Activated T-cell treated with anti-CD3 and anti-CD28 coated beads for 4 hours (primary cell): Measurements from ENCODE around the gene TMEM52B.
"Not testable (repeated sequence)": the region's sequence is repeated elsewhere in the genome, so short reads cannot be mapped to it uniquely, and the experiment has no call there.

Experiments used
- DNase-seq: peaks from one replicate; pipeline ENCODE4 v3.0.0-alpha.2; 2020

TMEM52B gene

GRCh38 chr12:10171973-10172728 lies 6.7 kb upstream of the TMEM52B start, which contains the start of gene OLR1:
OLR1 (minus strand) TSS chr12:10172132; CDS start chr12:10172077, 55 bp downstream.
- DNase-seq, result no peak

GRCh38 chr12:10174986-10175614 lies 3.7 kb upstream of the TMEM52B start:
- DNase-seq, result no peak

- DNase-seq, result no peak
Measured at GRCh38 chr12:10175846-10176636, 2.8 kb upstream of the TMEM52B start.

- DNase-seq, result no peak
Measured at GRCh38 chr12:10179776-10180181, 947 bp downstream of the TMEM52B start.

GRCh38 chr12:10182354-10183049 lies 3.7 kb downstream of the TMEM52B start:
- DNase-seq, result no peak

- DNase-seq, result no peak
Measured at GRCh38 chr12:10184261-10184843, 5.5 kb downstream of the TMEM52B start.

GRCh38 chr12:10186299-10186698 lies 7.5 kb downstream of the TMEM52B start:
- no peak for DNase-seq

- DNase-seq, result not testable (repeated sequence)
Measured at GRCh38 chr12:10186958-10187357, 8.1 kb downstream of the TMEM52B start.

- DNase-seq, result no peak
Measured at GRCh38 chr12:10189653-10190052, 10.8 kb downstream of the TMEM52B start.

GRCh38 chr12:10190558-10191388 lies 11.9 kb downstream of the TMEM52B start:
- DNase-seq, result peak; percentile 34

- no peak for DNase-seq
Measured at GRCh38 chr12:10191865-10192264, 13.0 kb downstream of the TMEM52B start.

GRCh38 chr12:10194160-10194670 lies 15.4 kb downstream of the TMEM52B start:
- DNase-seq, result no peak

- no peak for DNase-seq
Measured at GRCh38 chr12:10196210-10196609, 17.4 kb downstream of the TMEM52B start.

GRCh38 chr12:10197879-10198278 lies 19.0 kb downstream of the TMEM52B start:
- no peak for DNase-seq

GRCh38 chr12:10204495-10204894 lies 25.7 kb downstream of the TMEM52B start:
- not testable (repeated sequence) for DNase-seq

- no peak for DNase-seq
Measured at GRCh38 chr12:10205220-10205807, 26.5 kb downstream of the TMEM52B start.

GRCh38 chr12:10207136-10207535 lies 28.3 kb downstream of the TMEM52B start:
- no peak for DNase-seq

- no peak for DNase-seq
Measured at GRCh38 chr12:10210225-10210624, 31.4 kb downstream of the TMEM52B start.

GRCh38 chr12:10211101-10211939 lies 32.5 kb downstream of the TMEM52B start:
- no peak for DNase-seq
